Measurements from ENCODE around the gene PDLIM5.

The PDLIM5 gene

GRCh38 chr4:94480362-94480951, 28.7 kb downstream of the PDLIM5 start:
- no peak overlapping the region for H3K9ac ChIP-seq (ENCODE audit: low read depth, low read length)
- H3K36me3 ChIP-seq (ENCODE audit: control insufficient read depth, insufficient read depth, low read length), result no peaks in the 10 kb centered on the region
- no peaks in the 10 kb centered on the region for H3K27me3 ChIP-seq (ENCODE audit: control insufficient read depth, insufficient read depth, low read length)
- H3K9me3 ChIP-seq (ENCODE audit: control insufficient read depth, insufficient read depth, low read length), result no peaks in the 10 kb centered on the region
- peaks cover 4% of the 10 kb centered on the region for H3K4me1 ChIP-seq (ENCODE audit: control insufficient read depth, insufficient read depth, low read length)
- no peak overlapping the region for H3K4me3 ChIP-seq (ENCODE audit: low read depth, low read length)

- no peaks in the 10 kb centered on the region for H3K36me3 ChIP-seq (ENCODE audit: control insufficient read depth, insufficient read depth, low read length)
Measured at GRCh38 chr4:94483895-94484294, 32.2 kb downstream of the PDLIM5 start.

GRCh38 chr4:94484818-94485217, 33.1 kb downstream of the PDLIM5 start:
- no peaks in the 10 kb centered on the region for H3K4me1 ChIP-seq (ENCODE audit: control insufficient read depth, insufficient read depth, low read length)
- H3K9me3 ChIP-seq (ENCODE audit: control insufficient read depth, insufficient read depth, low read length), result no peaks in the 10 kb centered on the region
- no peaks in the 10 kb centered on the region for H3K27me3 ChIP-seq (ENCODE audit: control insufficient read depth, insufficient read depth, low read length)
- no peaks in the 10 kb centered on the region for H3K36me3 ChIP-seq (ENCODE audit: control insufficient read depth, insufficient read depth, low read length)
- H3K9ac ChIP-seq (ENCODE audit: low read depth, low read length), result no peak overlapping the region
- H3K4me3 ChIP-seq (ENCODE audit: low read depth, low read length), result no peak overlapping the region

More at GRCh38 chr4:94483895-94484294, 32.2 kb downstream of the PDLIM5 start:
- H3K9me3 ChIP-seq (ENCODE audit: control insufficient read depth, insufficient read depth, low read length), result no peaks in the 10 kb centered on the region
- no peak overlapping the region for H3K4me3 ChIP-seq (ENCODE audit: low read depth, low read length)
- no peaks in the 10 kb centered on the region for H3K4me1 ChIP-seq (ENCODE audit: control insufficient read depth, insufficient read depth, low read length)
- no peaks in the 10 kb centered on the region for H3K27me3 ChIP-seq (ENCODE audit: control insufficient read depth, insufficient read depth, low read length)
- H3K9ac ChIP-seq (ENCODE audit: low read depth, low read length), result no peak overlapping the region

- H3K9me3 ChIP-seq (ENCODE audit: control insufficient read depth, insufficient read depth, low read length), result no peaks in the 10 kb centered on the region
- H3K4me1 ChIP-seq (ENCODE audit: control insufficient read depth, insufficient read depth, low read length), result no peaks in the 10 kb centered on the region
- no peak overlapping the region for H3K9ac ChIP-seq (ENCODE audit: low read depth, low read length)
- no peaks in the 10 kb centered on the region for H3K36me3 ChIP-seq (ENCODE audit: control insufficient read depth, insufficient read depth, low read length)
- H3K27me3 ChIP-seq (ENCODE audit: control insufficient read depth, insufficient read depth, low read length), result no peaks in the 10 kb centered on the region
- H3K4me3 ChIP-seq (ENCODE audit: low read depth, low read length), result no peak overlapping the region
Measured at GRCh38 chr4:94486372-94486801, 34.6 kb downstream of the PDLIM5 start.

- no peak overlapping the region for H3K4me3 ChIP-seq (ENCODE audit: low read depth, low read length)
- H3K27me3 ChIP-seq (ENCODE audit: control insufficient read depth, insufficient read depth, low read length), result no peaks in the 10 kb centered on the region
- H3K36me3 ChIP-seq (ENCODE audit: control insufficient read depth, insufficient read depth, low read length), result no peaks in the 10 kb centered on the region
- H3K4me1 ChIP-seq (ENCODE audit: control insufficient read depth, insufficient read depth, low read length), result no peaks in the 10 kb centered on the region
- H3K9me3 ChIP-seq (ENCODE audit: control insufficient read depth, insufficient read depth, low read length), result no peaks in the 10 kb centered on the region
- H3K9ac ChIP-seq (ENCODE audit: low read depth, low read length), result no peak overlapping the region
Measured at GRCh38 chr4:94488670-94489069, 36.9 kb downstream of the PDLIM5 start.

- Histone ChIP-seq H3K4me1 (ENCODE audit: control insufficient read depth, insufficient read depth, low read length) (no peaks in the 10 kb centered on the region), H3K27me3 (ENCODE audit: control insufficient read depth, insufficient read depth, low read length) (no peaks in the 10 kb centered on the region), H3K36me3 (ENCODE audit: control insufficient read depth, insufficient read depth, low read length) (no peaks in the 10 kb centered on the region), H3K9ac (ENCODE audit: low read depth, low read length) (no peak overlapping the region), H3K9me3 (ENCODE audit: control insufficient read depth, insufficient read depth, low read length) (no peaks in the 10 kb centered on the region), H3K4me3 (ENCODE audit: low read depth, low read length) (no peak overlapping the region)
Measured at GRCh38 chr4:94489098-94489497, 37.4 kb downstream of the PDLIM5 start.

- no peak overlapping the region for H3K4me3 ChIP-seq (ENCODE audit: low read depth, low read length)
- no peaks in the 10 kb centered on the region for H3K9me3 ChIP-seq (ENCODE audit: control insufficient read depth, insufficient read depth, low read length)
- H3K4me1 ChIP-seq (ENCODE audit: control insufficient read depth, insufficient read depth, low read length), result no peaks in the 10 kb centered on the region
- H3K27me3 ChIP-seq (ENCODE audit: control insufficient read depth, insufficient read depth, low read length), result no peaks in the 10 kb centered on the region
- H3K9ac ChIP-seq (ENCODE audit: low read depth, low read length), result no peak overlapping the region
- H3K36me3 ChIP-seq (ENCODE audit: control insufficient read depth, insufficient read depth, low read length), result no peaks in the 10 kb centered on the region
Measured at GRCh38 chr4:94490437-94490836, 38.7 kb downstream of the PDLIM5 start.

- no peaks in the 10 kb centered on the region for H3K27me3 ChIP-seq (ENCODE audit: control insufficient read depth, insufficient read depth, low read length)
- no peak overlapping the region for H3K4me3 ChIP-seq (ENCODE audit: low read depth, low read length)
- H3K9me3 ChIP-seq (ENCODE audit: control insufficient read depth, insufficient read depth, low read length), result no peaks in the 10 kb centered on the region
- H3K36me3 ChIP-seq (ENCODE audit: control insufficient read depth, insufficient read depth, low read length), result no peaks in the 10 kb centered on the region
- H3K9ac ChIP-seq (ENCODE audit: low read depth, low read length), result no peak overlapping the region
- H3K4me1 ChIP-seq (ENCODE audit: control insufficient read depth, insufficient read depth, low read length), result no peaks in the 10 kb centered on the region
Measured at GRCh38 chr4:94491322-94491721, 39.6 kb downstream of the PDLIM5 start.

- H3K9me3 ChIP-seq (ENCODE audit: control insufficient read depth, insufficient read depth, low read length), result no peaks in the 10 kb centered on the region
- H3K9ac ChIP-seq (ENCODE audit: low read depth, low read length), result no peak overlapping the region
- H3K27me3 ChIP-seq (ENCODE audit: control insufficient read depth, insufficient read depth, low read length), result no peaks in the 10 kb centered on the region
- H3K4me1 ChIP-seq (ENCODE audit: control insufficient read depth, insufficient read depth, low read length), result no peaks in the 10 kb centered on the region
- no peaks in the 10 kb centered on the region for H3K36me3 ChIP-seq (ENCODE audit: control insufficient read depth, insufficient read depth, low read length)
- H3K4me3 ChIP-seq (ENCODE audit: low read depth, low read length), result no peak overlapping the region
Measured at GRCh38 chr4:94495408-94495807, 43.7 kb downstream of the PDLIM5 start.

GRCh38 chr4:94497690-94498089, 45.9 kb downstream of the PDLIM5 start:
- Histone ChIP-seq H3K9me3 (ENCODE audit: control insufficient read depth, insufficient read depth, low read length) (no peaks in the 10 kb centered on the region), H3K4me1 (ENCODE audit: control insufficient read depth, insufficient read depth, low read length) (no peaks in the 10 kb centered on the region), H3K4me3 (ENCODE audit: low read depth, low read length) (no peak overlapping the region), H3K9ac (ENCODE audit: low read depth, low read length) (no peak overlapping the region), H3K27me3 (ENCODE audit: control insufficient read depth, insufficient read depth, low read length) (no peaks in the 10 kb centered on the region), H3K36me3 (ENCODE audit: control insufficient read depth, insufficient read depth, low read length) (no peaks in the 10 kb centered on the region)

- H3K4me1 ChIP-seq (ENCODE audit: control insufficient read depth, insufficient read depth, low read length), result no peaks in the 10 kb centered on the region
- H3K4me3 ChIP-seq (ENCODE audit: low read depth, low read length), result no peak overlapping the region
- H3K9me3 ChIP-seq (ENCODE audit: control insufficient read depth, insufficient read depth, low read length), result no peaks in the 10 kb centered on the region
- H3K9ac ChIP-seq (ENCODE audit: low read depth, low read length), result no peak overlapping the region
- H3K36me3 ChIP-seq (ENCODE audit: control insufficient read depth, insufficient read depth, low read length), result no peaks in the 10 kb centered on the region
- H3K27me3 ChIP-seq (ENCODE audit: control insufficient read depth, insufficient read depth, low read length), result no peaks in the 10 kb centered on the region
Measured at GRCh38 chr4:94498502-94498901, 46.8 kb downstream of the PDLIM5 start.

GRCh38 chr4:94500685-94501084, 48.9 kb downstream of the PDLIM5 start:
- H3K27me3 ChIP-seq (ENCODE audit: control insufficient read depth, insufficient read depth, low read length), result no peaks in the 10 kb centered on the region
- H3K36me3 ChIP-seq (ENCODE audit: control insufficient read depth, insufficient read depth, low read length), result no peaks in the 10 kb centered on the region
- H3K9ac ChIP-seq (ENCODE audit: low read depth, low read length), result no peak overlapping the region
- no peaks in the 10 kb centered on the region for H3K4me1 ChIP-seq (ENCODE audit: control insufficient read depth, insufficient read depth, low read length)
- H3K4me3 ChIP-seq (ENCODE audit: low read depth, low read length), result no peak overlapping the region
- H3K9me3 ChIP-seq (ENCODE audit: control insufficient read depth, insufficient read depth, low read length), result no peaks in the 10 kb centered on the region
